Uterus (tissue), 4 donors: Measurements from ENCODE around the gene RBM27. TPM values are rescaled to one million over a fixed set of nuclear protein-coding genes. Genes with fewer than 3 reads are reported as not detected.

Source experiments
- DNase-seq, 2 donors: peaks; one replicate each; pipeline ENCODE4 v3.0.0-alpha.2; 2019 to 2020
- H3K27ac ChIP-seq, 2 donors: fragments of 200-600 bp; sonication (generic); 1 replicate in 1 of 2; 2 replicates in 1 of 2; pipeline ENCODE4 v1.5.1; 2016 to 2018
- H3K27me3 ChIP-seq, 2 donors: fragments of 200-600 bp; sonication (generic); one replicate each; pipeline ENCODE4 v1.5.1; 2018 to 2019; ENCODE audit warnings: control low read depth in 1 of 2
- H3K36me3 ChIP-seq, 2 donors: fragments of 200-600 bp; sonication (generic); one replicate each; pipeline ENCODE4 v1.5.1; 2019; ENCODE audit warnings: control low read depth in 1 of 2
- H3K4me1 ChIP-seq, 2 donors: fragments of 200-600 bp; sonication (generic); one replicate each; pipeline ENCODE4 v1.5.1; 2018 to 2019; ENCODE audit warnings: control low read depth in 1 of 2
- H3K4me3 ChIP-seq, 2 donors: fragments of 200-600 bp; sonication (generic); 1 replicate in 1 of 2; 2 replicates in 1 of 2; pipeline ENCODE4 v1.5.1; 2018 to 2019; ENCODE audit warnings: mild to moderate bottlenecking in 1 of 2
- H3K9me3 ChIP-seq, 2 donors: fragments of 200-600 bp; sonication (generic); one replicate each; pipeline ENCODE4 v1.5.1; 2019; ENCODE audit warnings: control low read depth in 1 of 2
- CTCF ChIP-seq, 4 experiments: fragments of 200-600 bp in 2 of 4; fragments of 450-650 bp in 2 of 4; sonication (generic) in 2 of 4; IDR thresholded peaks; one replicate each; pipeline ENCODE4 v1.5.1; 2016 to 2019; ENCODE audit warnings: antibody characterized with exemption in 4 of 4, mild to moderate bottlenecking in 2 of 4, moderate library complexity in 1 of 4
- POLR2A ChIP-seq, 2 donors: fragments of 450-650 bp; IDR thresholded peaks; one replicate each; pipeline ENCODE4 v1.6.1; 2016; ENCODE audit warnings: antibody characterized with exemption in 2 of 2, mild to moderate bottlenecking in 1 of 2, moderate library complexity in 1 of 2
- intact Hi-C: fragments of 100-400 bp; cut with DNase I; formaldehyde crosslinking; loops from one replicate; pipeline ENCODE4 v1.15.1; 2023; ENCODE audit warnings: low total_unique reads
- small RNA-seq: library from RNA; depleted of rRNA; stranded (forward); fragments of <200 nt; gene quantifications from one replicate; pipeline ENCODE3, GENCODE V24; 2016
- total RNA-seq, 4 donors: library from RNA; depleted of rRNA in 3 of 4; stranded (reverse); fragments of >200 nt in 3 of 4; gene quantifications; one replicate each; pipeline versions ENCODE4 v1.1.0 to v1.2.4, GENCODE V29; 2014 to 2023
- donor health status: DM: yes; HTN: yes; CAD: no.

The RBM27 gene
- total RNA-seq, 4 donors from 2014 or later, result 18.8 to 53.9 (median 29.6) TPM

GRCh38 chr5:146248561-146248960, 45.2 kb downstream of the RBM27 start:
- H3K9me3 ChIP-seq, result no peaks in the 10 kb centered on the region
- H3K36me3 ChIP-seq, result no peaks in the 10 kb centered on the region
- intact Hi-C loops, result no loop called here
- TF ChIP-seq POLR2A (IDR thresholded peaks at IDR 0.05) (no peak), CTCF (IDR thresholded peaks at IDR 0.05) (no peak)
- H3K4me1 ChIP-seq, result no peaks in the 10 kb centered on the region
- H3K4me3 ChIP-seq, result no peak overlapping the region
- H3K27ac ChIP-seq, result no peak overlapping the region
- no peaks in the 10 kb centered on the region for H3K27me3 ChIP-seq
- no peak for DNase-seq

- Histone ChIP-seq H3K27me3 (no peaks in the 10 kb centered on the region), H3K36me3 (no peaks in the 10 kb centered on the region), H3K27ac (no peak overlapping the region), H3K9me3 (no peaks in the 10 kb centered on the region), H3K4me1 (no peaks in the 10 kb centered on the region), H3K4me3 (no peak overlapping the region)
- TF ChIP-seq POLR2A (IDR thresholded peaks at IDR 0.05) (no peak), CTCF (IDR thresholded peaks at IDR 0.05) (no peak)
- intact Hi-C loops, result no loop called here
- no peak for DNase-seq
Measured at GRCh38 chr5:146249801-146250200, 46.4 kb downstream of the RBM27 start.

Small RNAs within 50 kb of the gene (small RNA-seq; reads per million reads assigned to genes)
- not detected for gene RNU7-180P

Other genes starting within 250 kb of the RBM27 start
- 1 to 10 TPM in 1 of 4 donors, not detected in 3; 1.3 TPM for gene PLAC8L1, start 98.0 kb upstream of the RBM27 start, total RNA-seq
- 100 to 1,000 TPM in 2 of 4 donors, 10 to 100 TPM in 2; 69.1 to 153 (median 101) TPM for gene LARS1, start 21.0 kb upstream of the RBM27 start, total RNA-seq
- under 1 TPM in 1 of 4 donors, not detected in 3; 0.30 TPM for gene POU4F3, start 135.2 kb downstream of the RBM27 start, total RNA-seq
- 100 to 1,000 TPM in 1 of 4 donors, 10 to 100 TPM in 3; 49.7 to 109 (median 77.7) TPM for gene TCERG1, start 243.7 kb downstream of the RBM27 start, total RNA-seq